ENCODE measurements around the gene METAP1D.

METAP1D gene

DNA sequence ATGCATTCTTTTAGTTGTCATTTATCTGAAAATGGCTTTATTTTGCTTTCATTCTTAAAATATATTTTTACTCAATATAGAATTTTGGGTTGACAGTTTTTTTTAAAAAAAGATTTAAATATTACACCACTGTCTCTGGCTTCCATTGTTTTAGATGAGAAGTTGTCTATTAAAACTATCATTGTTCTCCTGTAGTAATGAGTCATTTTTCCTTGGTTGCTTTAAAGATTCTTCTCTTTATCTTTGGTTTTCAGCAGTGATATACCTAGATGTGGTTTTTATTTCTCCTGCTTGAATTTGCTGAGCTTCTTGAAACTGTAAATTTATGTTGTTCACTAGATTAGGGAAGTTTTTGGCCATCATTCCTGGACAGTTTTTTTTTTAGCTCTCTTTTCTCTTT is 129.7 kb downstream of the METAP1D start:
- FAIRE-seq: no peak

More for the DNA sequence above, 129.7 kb downstream of the METAP1D start:
- DNase-seq (ENCODE audit: low spot score): no peak
